GM20431 (cell line): ENCODE data around the gene PPFIA3.
"Not testable (repeated sequence)": the region's sequence is repeated elsewhere in the genome, so short reads cannot be mapped to it uniquely, and the experiment has no call there.

Experiments
- in situ Hi-C: fragments of 300-500 bp; cut with MseI, MboI; formaldehyde crosslinking; loops from one replicate; pipeline ENCODE4 v1.15.0; 2020; ENCODE audit warnings: low sequenced_read_pairs; ENCODE audit not compliant: unreplicated experiment

PPFIA3 gene

GRCh38 chr19:49167857-49168409 lies 48.6 kb downstream of the PPFIA3 start:
- in situ Hi-C loops, result no loop called here

DNA sequence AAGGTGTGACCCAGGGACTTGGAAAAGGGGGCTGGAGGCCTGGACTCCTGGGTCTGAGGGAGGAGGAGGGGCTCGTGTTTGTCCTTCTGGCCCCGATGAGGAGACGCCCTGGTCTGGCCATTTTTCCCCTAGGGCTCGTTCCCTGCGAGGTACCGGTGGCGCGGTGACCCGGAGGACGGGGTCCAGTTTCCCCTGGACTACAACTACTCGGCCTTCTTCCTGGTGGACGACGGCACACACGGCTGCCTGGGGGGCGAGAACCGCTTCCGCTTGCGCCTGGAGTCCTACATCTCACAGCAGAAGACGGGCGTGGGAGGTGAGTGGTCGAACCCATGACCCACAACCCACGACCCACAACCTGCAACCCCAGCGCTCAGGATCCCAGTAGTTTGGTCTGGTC lies 49.1 kb downstream of the PPFIA3 start:
- in situ Hi-C loops, result no loop called here

GRCh38 chr19:49173198-49173597 lies 53.9 kb downstream of the PPFIA3 start:
- in situ Hi-C loops, result no loop called here

DNA sequence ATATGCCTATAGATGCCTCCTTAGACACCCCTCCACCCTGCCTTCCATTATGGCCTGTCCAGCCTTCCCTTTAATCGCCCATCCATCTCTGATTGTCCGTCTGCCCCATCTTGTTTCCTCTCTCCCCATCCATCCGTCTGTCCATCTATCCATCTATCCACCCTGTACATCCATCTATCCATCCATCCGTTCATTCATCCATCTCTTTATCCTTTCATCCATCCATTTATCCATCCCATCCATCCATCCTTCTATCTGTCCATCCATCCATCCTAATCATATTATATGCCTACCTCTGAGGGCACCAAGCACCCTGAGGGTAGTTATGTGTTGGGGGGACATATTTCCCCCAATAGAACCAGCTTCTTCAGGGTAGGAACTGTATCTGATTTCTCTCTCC lies 61.3 kb downstream of the PPFIA3 start:
- in situ Hi-C loops, result no loop called here

DNA sequence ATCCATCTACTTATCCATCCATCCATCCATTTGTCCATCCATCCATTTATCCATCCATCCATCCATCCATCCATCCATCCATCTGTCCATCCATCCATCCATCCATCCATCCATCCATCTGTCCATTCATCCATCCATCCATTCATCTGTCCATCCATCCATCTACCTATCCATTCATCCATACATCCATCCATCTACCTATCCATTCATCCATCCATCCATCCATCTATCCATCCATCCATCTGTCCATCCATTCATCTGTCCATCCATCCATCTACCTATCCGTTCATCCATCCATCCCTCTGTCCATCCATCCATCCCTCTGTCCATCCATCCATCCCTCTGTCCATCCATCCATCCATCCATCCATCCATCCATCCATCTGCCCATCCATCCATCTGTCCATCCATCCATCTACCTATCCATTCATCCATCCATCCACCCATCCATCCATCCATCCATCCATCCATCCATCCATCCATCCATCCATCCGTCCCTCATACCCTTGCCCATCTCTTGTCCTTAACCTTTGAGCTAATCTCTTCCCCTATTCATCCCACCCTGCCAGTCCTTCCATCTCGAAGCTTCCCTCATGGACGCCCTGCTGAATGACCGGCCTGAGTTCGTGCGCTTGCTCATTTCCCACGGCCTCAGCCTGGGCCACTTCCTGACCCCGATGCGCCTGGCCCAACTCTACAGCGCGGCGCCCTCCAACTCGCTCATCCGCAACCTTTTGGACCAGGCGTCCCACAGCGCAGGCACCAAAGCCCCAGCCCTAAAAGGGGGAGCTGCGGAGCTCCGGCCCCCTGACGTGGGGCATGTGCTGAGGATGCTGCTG lies 62.9 kb downstream of the PPFIA3 start:
- in situ Hi-C loops, result not testable (repeated sequence)

- in situ Hi-C loops, result no loop called here
These were observed 63.6 kb downstream of the PPFIA3 start for GRCh38 chr19:49182848-49183375.

DNA sequence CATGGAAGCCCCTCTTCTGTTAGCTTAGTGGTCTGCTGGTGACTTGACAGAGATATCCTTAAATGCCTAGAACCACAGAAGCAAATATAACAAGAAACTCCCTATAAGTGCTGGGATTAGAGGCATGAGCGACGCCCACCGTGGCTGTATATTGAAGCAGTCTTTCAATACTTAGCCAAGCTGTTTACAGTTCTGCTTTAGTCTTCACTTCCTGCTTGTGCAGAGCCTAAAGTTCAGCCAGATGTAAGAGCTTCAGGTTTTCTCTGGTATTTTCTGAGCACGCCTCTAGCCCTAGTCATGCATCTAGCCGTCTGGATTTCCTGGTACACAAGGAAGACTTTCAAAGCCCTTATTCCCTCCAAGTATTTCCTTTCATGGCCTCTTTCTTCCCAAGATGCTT lies 66.8 kb downstream of the PPFIA3 start:
- in situ Hi-C loops, result no loop called here

DNA sequence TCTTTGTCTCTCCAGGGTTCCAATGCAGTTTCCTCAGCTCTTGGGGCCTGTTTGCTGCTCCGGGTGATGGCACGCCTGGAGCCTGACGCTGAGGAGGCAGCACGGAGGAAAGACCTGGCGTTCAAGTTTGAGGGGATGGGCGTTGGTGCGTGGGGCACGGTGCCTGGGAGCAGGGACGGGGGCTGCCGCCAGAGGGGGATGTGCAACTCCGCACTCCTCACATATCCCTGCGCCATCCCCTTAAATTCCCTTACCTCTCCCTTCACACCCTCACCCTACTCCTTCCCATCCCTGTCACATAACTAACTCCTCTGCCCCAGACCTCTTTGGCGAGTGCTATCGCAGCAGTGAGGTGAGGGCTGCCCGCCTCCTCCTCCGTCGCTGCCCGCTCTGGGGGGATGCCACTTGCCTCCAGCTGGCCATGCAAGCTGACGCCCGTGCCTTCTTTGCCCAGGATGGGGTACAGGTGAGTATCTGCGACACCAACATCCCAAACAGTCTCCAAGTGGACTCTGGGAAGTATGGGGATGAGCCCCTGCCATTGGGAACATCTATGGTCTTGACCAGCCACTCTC lies 69.4 kb downstream of the PPFIA3 start:
- in situ Hi-C loops, result no loop called here

DNA sequence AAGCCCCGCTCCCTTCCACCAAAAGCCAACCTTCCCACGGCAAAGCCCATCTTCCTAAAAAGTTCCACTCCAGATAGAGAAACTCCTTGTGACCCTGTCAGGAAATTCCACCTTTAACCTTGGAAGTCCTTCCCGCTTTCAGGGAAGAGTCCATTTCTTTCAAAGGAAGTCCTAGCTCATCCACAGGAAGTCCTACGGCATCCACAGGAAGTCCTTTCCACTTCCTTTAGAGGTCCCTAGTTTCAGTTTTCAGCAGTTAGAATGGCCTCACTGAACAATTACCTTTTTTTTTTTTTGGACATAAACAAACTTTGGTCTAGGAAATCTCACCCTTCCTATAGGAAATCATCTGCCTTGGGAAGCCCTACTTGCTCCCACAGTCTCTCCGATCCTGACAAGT lies 69.9 kb downstream of the PPFIA3 start:
- in situ Hi-C loops, result no loop called here

- in situ Hi-C loops, result no loop called here
These were observed 71.4 kb downstream of the PPFIA3 start for GRCh38 chr19:49190781-49191180.

DNA sequence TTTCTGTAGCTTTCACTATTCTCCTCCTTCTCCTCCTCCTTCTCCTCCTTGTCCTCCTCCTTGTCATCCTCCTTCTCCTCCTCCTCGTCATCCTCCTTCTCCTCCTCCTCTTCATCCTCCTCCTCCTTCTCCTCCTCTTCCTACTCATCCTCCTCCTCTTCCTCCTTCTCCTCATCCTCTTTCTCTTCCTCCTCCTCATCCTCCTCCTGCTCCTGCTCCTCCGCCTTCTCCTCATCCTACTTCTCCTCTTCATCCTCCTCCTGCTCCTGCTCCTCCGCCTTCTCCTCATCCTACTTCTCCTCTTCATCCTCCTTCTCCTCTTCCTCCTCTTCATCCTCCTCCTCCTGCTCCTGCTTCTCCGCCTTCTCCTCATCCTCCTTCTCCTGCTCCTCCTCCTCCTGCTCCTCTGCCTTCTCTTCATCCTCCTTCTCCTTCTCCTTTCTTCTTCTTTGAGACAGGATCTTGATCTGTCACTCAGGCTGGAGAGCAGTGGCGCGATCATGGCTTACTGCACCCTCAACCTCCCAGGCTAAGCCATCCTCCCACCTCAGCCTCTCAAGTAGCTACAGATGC lies 74.6 kb downstream of the PPFIA3 start:
- in situ Hi-C loops, result no loop called here

DNA sequence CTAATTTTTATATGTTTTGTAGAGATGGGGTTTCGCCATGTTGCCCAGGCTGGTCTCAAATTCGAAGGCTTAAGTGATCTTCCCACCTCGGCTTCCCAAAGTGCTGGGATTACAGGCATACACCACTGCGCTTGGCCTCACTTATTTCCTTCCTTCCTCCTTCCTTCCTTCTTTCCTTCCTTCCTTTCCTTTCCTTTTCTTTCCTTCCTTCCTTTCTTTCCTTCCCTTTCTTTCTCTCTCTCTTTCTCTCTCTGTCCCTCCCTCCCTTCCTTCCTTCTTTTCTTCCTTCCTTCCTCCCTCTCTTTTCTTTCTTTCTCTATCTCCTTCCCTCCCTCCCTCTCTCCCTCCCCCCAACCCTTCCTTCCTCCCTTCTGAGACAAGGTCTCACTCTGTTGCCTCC lies 75.1 kb downstream of the PPFIA3 start:
- in situ Hi-C loops, result no loop called here

GRCh38 chr19:49196527-49197240 lies 77.3 kb downstream of the PPFIA3 start:
- in situ Hi-C loops, result no loop called here

DNA sequence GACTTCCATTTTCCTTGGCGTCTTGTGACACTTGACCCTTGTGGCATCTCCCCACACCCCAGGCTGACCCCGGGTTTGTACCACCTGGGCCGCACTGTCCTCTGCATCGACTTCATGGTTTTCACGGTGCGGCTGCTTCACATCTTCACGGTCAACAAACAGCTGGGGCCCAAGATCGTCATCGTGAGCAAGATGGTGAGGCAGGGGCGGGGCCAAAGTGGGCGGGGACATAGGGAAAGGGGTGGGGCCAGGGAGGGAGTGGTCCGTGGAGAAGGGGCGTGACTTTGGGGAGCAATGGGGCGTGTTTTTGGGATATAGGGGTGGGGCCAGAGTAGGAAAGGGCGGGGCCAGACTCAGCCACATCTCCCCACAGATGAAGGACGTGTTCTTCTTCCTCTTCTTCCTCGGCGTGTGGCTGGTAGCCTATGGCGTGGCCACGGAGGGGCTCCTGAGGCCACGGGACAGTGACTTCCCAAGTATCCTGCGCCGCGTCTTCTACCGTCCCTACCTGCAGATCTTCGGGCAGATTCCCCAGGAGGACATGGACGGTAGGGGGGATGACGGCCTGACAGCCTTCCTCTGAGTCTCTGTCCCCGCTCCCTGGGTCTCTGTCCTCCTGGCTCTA lies 81.0 kb downstream of the PPFIA3 start:
- in situ Hi-C loops, result no loop called here
